Activated T-cell treated with anti-CD3 and anti-CD28 coated beads, Interleukin-2, amount 50 U/mL, for 24 hours (primary cell): ENCODE data around the gene APOC4.

Source experiments
- DNase-seq: peaks from one replicate; pipeline ENCODE4 v3.0.0-alpha.2; 2020
- H3K27ac Mint-ChIP-seq: 2 replicates; pipeline ENCODE4 v1.8.0; 2020; ENCODE audit warnings: mild to moderate bottlenecking, mixed read lengths
- H3K27me3 Mint-ChIP-seq: 2 replicates; pipeline ENCODE4 v1.8.0; 2020; ENCODE audit warnings: mixed read lengths
- H3K36me3 Mint-ChIP-seq: 2 replicates; pipeline ENCODE4 v1.8.0; 2020; ENCODE audit warnings: low read depth, mixed read lengths
- H3K4me1 Mint-ChIP-seq: 2 replicates; pipeline ENCODE4 v1.8.0; 2020; ENCODE audit warnings: low read depth, mixed read lengths
- H3K4me3 Mint-ChIP-seq: 2 replicates; pipeline ENCODE4 v1.8.0; 2020; ENCODE audit warnings: mild to moderate bottlenecking, moderate library complexity, mixed read lengths
- H3K9me3 Mint-ChIP-seq: 2 replicates; pipeline ENCODE4 v1.8.0; 2020; ENCODE audit warnings: mixed read lengths

APOC4 gene

DNA sequence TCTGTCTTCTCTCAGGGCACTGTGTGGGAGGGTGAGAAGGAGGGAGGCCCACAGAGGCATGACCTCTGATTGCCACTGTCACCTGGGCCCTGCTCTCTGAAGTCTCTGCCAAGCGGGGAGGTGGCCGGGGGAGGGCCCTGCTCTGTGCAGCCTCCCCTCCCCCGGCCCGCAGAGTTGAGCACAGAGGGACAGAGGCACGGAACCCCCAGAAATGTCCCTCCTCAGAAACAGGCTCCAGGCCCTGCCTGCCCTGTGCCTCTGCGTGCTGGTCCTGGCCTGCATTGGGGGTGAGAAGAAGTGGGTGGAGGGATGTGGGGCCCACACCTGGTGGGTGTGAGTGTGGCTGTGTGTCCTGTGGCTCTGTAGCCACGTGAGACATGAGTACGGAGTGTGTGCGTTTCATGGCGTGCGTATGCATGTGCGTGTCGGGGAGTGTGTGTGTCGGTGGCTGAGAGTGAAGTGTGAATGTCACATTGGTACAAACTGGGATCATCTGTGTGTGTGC lies at the start of gene APOC4:
Gene APOC4, plus strand, starts transcription at position 171 of the 505 bp plus-strand sequence. Its CDS starts 41 bp downstream, at position 212.
- no peak for DNase-seq
- Mint-ChIP-seq H3K27ac (no peak within 1 kb of the TSS), H3K4me3 (no peak within 1 kb of the TSS), H3K4me1 (no peaks in the 10 kb centered on the region), H3K27me3 (no peaks in the 10 kb centered on the region), H3K9me3 (no peaks in the 10 kb centered on the region), H3K36me3 (no peaks in the 10 kb centered on the region)

GRCh38 chr19:44892932-44893331 lies 49.1 kb upstream of the APOC4 start:
- Mint-ChIP-seq H3K4me1 (peaks cover 41% of the 10 kb centered on the region), H3K4me3 (peak overlapping the region; percentile 96), H3K27ac (peak overlapping the region; percentile 96), H3K9me3 (peaks cover 5% of the 10 kb centered on the region), H3K36me3 (peaks cover 65% of the 10 kb centered on the region), H3K27me3 (no peaks in the 10 kb centered on the region)
- no peak for DNase-seq

- no peak for DNase-seq
- H3K27me3 Mint-ChIP-seq = no peaks in the 10 kb centered on the region
- peak overlapping the region; percentile 96 for H3K27ac Mint-ChIP-seq
- H3K4me1 Mint-ChIP-seq = peaks cover 41% of the 10 kb centered on the region
- peaks cover 5% of the 10 kb centered on the region for H3K9me3 Mint-ChIP-seq
- peak overlapping the region; percentile 96 for H3K4me3 Mint-ChIP-seq
- peaks cover 70% of the 10 kb centered on the region for H3K36me3 Mint-ChIP-seq
Observed at GRCh38 chr19:44893332-44894051, 48.5 kb upstream of the APOC4 start.

DNA sequence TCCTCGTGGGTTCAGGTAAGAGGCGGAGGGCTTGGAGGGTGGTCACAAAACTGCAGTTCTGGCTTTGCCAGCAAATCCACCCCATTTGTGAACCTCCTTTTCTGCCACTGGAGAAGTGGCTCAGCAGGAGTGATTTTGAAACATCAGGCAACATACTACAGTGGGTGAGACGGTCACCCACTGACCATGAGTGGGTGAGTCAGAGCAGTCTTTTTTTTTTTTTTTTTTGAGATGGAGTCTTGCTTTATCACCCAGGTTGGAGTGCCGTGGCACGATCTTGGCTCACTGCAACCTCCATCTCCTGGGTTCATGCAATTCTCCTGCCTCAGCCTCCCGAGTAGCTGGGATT lies 48.0 kb upstream of the APOC4 start:
- peak overlapping the region; percentile 37 for H3K27ac Mint-ChIP-seq
- H3K36me3 Mint-ChIP-seq = peaks cover 70% of the 10 kb centered on the region
- H3K27me3 Mint-ChIP-seq = no peaks in the 10 kb centered on the region
- peaks cover 5% of the 10 kb centered on the region for H3K9me3 Mint-ChIP-seq
- peaks cover 40% of the 10 kb centered on the region for H3K4me1 Mint-ChIP-seq
- no peak for DNase-seq
- H3K4me3 Mint-ChIP-seq = no peak overlapping the region

DNA sequence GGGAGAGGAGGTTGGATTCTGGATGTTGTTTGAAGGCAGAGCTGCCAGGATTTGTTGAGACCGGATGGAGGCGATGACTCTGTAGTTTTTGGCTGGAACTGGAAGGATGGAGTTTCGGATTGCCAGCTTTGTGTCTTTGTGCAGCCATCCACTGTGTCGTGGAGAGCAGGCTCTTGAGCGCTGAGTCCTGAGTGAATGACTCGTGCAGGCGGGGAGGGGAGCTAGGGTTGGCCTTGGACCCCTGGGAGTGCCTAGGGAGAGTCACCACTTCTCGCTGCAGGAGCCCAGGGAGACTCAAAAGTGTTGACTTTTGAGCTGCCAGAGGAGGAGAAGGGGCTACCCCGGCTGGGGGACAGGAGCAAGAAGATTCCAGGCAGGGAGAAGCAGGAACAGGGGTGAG lies 47.1 kb upstream of the APOC4 start:
- H3K36me3 Mint-ChIP-seq = peaks cover 80% of the 10 kb centered on the region

GRCh38 chr19:44897835-44898234 lies 44.2 kb upstream of the APOC4 start:
- peaks cover 91% of the 10 kb centered on the region for H3K36me3 Mint-ChIP-seq
- H3K9me3 Mint-ChIP-seq = no peaks in the 10 kb centered on the region
- peaks cover 20% of the 10 kb centered on the region for H3K4me1 Mint-ChIP-seq
- no peaks in the 10 kb centered on the region for H3K27me3 Mint-ChIP-seq
- H3K4me3 Mint-ChIP-seq = no peak overlapping the region
- H3K27ac Mint-ChIP-seq = no peak overlapping the region
- no peak for DNase-seq

More for the DNA sequence above, 47.1 kb upstream of the APOC4 start:
- DNase-seq = no peak
- peaks cover 3% of the 10 kb centered on the region for H3K9me3 Mint-ChIP-seq
- H3K27me3 Mint-ChIP-seq = no peaks in the 10 kb centered on the region
- H3K4me1 Mint-ChIP-seq = peaks cover 34% of the 10 kb centered on the region
- H3K4me3 Mint-ChIP-seq = no peak overlapping the region
- H3K27ac Mint-ChIP-seq = peak overlapping the region; percentile 28

DNA sequence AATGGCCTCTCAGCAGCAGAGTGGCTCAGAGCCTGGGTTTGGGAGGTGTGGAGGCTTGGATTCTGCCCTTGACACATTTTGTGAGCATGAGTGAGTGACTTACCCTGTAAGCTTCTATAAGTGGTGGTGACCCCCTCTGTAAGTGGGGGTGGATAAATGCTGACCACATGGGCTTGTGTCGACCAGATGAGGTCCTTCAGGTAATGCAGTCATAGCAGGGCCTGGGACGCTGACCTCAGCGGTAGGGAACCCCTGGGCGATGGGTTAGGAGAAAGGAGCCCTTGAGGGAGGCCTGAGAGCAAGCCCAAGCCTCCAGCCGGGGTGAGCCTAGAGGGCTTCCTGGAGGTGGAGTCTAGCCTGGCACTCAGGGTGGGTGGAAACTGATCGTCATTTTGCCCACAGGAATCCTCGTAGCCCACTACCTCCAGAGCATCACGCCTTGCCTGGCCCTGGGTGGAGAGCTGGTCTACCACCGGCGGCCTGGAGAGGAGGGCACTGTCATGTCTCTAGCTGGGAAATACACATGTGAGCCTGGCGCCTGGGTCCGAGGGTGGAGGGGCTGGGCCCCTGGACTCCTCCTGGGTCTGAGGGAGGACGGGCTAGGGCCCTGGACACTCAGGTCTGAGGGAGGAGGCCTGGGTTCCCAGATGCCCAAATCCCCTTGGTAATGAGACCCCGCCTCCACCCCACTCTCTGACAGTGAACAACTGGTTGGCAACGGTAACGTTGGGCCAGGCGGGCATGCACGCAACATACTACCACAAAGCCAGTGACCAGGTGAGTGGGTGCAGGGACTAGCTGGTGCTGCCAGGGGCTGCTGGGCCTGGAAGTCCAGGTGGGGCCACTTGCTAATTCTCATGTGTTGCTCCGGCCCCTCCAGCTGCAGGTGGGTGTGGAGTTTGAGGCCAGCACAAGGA lies 41.5 kb upstream of the APOC4 start:
- DNase-seq = no peak
- H3K9me3 Mint-ChIP-seq = no peaks in the 10 kb centered on the region
- H3K4me3 Mint-ChIP-seq = no peak overlapping the region
- H3K4me1 Mint-ChIP-seq = peaks cover 10% of the 10 kb centered on the region
- H3K27ac Mint-ChIP-seq = no peak overlapping the region
- peaks cover 79% of the 10 kb centered on the region for H3K36me3 Mint-ChIP-seq
- H3K27me3 Mint-ChIP-seq = peaks cover 5% of the 10 kb centered on the region

DNA sequence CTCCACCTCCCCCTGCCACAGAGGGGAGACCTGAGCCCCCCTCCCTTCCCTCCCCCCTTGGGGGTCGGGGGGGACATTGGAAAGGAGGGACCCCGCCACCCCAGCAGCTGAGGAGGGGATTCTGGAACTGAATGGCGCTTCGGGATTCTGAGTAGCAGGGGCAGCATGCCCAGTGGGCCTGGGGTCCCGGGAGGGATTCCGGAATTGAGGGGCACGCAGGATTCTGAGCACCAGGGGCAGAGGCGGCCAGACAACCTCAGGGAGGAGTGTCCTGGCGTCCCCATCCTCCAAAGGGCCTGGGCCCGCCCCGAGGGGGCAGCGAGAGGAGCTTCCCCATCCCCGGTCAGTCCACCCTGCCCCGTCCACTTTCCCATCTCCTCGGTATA lies 38.8 kb upstream of the APOC4 start:
- H3K9me3 Mint-ChIP-seq = no peaks in the 10 kb centered on the region
- peaks cover 53% of the 10 kb centered on the region for H3K36me3 Mint-ChIP-seq
- H3K4me3 Mint-ChIP-seq = no peak overlapping the region
- peaks cover 15% of the 10 kb centered on the region for H3K4me1 Mint-ChIP-seq
- no peak for DNase-seq
- H3K27me3 Mint-ChIP-seq = peaks cover 25% of the 10 kb centered on the region
- H3K27ac Mint-ChIP-seq = peak overlapping the region; percentile 33

DNA sequence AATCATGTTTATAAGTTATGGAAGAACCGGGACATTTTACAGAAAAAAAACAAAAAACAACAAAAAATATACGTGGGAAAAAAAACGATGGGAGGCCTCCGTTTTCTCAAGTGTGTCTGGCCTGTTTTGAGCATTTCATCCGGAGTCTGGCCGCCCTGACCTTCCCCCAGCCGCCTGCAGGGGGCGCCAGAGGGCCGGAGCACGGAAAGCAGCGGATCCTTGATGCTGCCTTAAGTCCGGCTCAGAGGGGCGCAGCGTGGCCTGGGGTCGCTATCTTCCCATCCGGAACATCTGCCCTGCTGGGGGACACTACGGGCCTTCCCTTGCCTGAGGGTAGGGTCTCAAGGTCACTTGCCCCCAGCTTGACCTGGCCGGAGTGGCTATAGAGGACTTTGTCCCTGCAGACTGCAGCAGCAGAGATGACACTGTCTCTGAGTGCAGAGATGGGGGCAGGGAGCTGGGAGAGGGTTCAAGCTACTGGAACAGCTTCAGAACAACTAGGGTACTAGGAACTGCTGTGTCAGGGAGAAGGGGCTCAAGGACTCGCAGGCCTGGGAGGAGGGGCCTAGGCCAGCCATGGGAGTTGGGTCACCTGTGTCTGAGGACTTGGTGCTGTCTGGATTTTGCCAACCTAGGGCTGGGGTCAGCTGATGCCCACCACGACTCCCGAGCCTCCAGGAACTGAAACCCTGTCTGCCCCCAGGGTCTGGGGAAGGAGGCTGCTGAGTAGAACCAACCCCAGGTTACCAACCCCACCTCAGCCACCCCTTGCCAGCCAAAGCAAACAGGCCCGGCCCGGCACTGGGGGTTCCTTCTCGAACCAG lies 38.2 kb upstream of the APOC4 start:
- Mint-ChIP-seq H3K4me3 (no peak overlapping the region), H3K9me3 (no peaks in the 10 kb centered on the region), H3K27ac (peak overlapping the region; percentile 33), H3K4me1 (peaks cover 15% of the 10 kb centered on the region), H3K36me3 (peaks cover 52% of the 10 kb centered on the region), H3K27me3 (peaks cover 25% of the 10 kb centered on the region)
- peak; percentile 87 for DNase-seq

DNA sequence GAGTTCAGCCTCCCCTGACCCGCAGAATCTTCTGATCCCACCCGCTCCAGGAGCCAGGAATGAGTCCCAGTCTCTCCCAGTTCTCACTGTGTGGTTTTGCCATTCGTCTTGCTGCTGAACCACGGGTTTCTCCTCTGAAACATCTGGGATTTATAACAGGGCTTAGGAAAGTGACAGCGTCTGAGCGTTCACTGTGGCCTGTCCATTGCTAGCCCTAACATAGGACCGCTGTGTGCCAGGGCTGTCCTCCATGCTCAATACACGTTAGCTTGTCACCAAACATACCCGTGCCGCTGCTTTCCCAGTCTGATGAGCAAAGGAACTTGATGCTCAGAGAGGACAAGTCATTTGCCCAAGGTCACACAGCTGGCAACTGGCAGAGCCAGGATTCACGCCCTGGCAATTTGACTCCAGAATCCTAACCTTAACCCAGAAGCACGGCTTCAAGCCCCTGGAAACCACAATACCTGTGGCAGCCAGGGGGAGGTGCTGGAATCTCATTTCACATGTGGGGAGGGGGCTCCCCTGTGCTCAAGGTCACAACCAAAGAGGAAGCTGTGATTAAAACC lies 37.5 kb upstream of the APOC4 start:
- Mint-ChIP-seq H3K4me1 (peaks cover 15% of the 10 kb centered on the region), H3K27me3 (peaks cover 25% of the 10 kb centered on the region), H3K36me3 (peaks cover 46% of the 10 kb centered on the region), H3K4me3 (no peak overlapping the region), H3K9me3 (no peaks in the 10 kb centered on the region), H3K27ac (no peak overlapping the region)
- DNase-seq = peak; percentile 54

GRCh38 chr19:44905437-44906160 lies 36.4 kb upstream of the APOC4 start, which contains the start of gene APOE:
TSS of gene APOE (plus strand) at chr19:44905796. CDS start at chr19:44906625, 829 bp downstream.
- Mint-ChIP-seq H3K36me3 (peaks cover 35% of the 10 kb centered on the region), H3K4me3 (no peak within 1 kb of the TSS), H3K27me3 (peaks cover 25% of the 10 kb centered on the region), H3K27ac (no peak within 1 kb of the TSS), H3K9me3 (no peaks in the 10 kb centered on the region), H3K4me1 (peaks cover 15% of the 10 kb centered on the region)
- DNase-seq = no peak

DNA sequence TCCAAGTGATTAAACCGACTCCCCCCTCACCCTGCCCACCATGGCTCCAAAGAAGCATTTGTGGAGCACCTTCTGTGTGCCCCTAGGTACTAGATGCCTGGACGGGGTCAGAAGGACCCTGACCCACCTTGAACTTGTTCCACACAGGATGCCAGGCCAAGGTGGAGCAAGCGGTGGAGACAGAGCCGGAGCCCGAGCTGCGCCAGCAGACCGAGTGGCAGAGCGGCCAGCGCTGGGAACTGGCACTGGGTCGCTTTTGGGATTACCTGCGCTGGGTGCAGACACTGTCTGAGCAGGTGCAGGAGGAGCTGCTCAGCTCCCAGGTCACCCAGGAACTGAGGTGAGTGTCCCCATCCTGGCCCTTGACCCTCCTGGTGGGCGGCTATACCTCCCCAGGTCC lies 34.4 kb upstream of the APOC4 start:
- no peak for DNase-seq
- Mint-ChIP-seq H3K9me3 (no peaks in the 10 kb centered on the region), H3K27me3 (peaks cover 38% of the 10 kb centered on the region), H3K4me1 (peaks cover 14% of the 10 kb centered on the region), H3K27ac (no peak overlapping the region), H3K36me3 (peaks cover 16% of the 10 kb centered on the region), H3K4me3 (no peak overlapping the region)

DNA sequence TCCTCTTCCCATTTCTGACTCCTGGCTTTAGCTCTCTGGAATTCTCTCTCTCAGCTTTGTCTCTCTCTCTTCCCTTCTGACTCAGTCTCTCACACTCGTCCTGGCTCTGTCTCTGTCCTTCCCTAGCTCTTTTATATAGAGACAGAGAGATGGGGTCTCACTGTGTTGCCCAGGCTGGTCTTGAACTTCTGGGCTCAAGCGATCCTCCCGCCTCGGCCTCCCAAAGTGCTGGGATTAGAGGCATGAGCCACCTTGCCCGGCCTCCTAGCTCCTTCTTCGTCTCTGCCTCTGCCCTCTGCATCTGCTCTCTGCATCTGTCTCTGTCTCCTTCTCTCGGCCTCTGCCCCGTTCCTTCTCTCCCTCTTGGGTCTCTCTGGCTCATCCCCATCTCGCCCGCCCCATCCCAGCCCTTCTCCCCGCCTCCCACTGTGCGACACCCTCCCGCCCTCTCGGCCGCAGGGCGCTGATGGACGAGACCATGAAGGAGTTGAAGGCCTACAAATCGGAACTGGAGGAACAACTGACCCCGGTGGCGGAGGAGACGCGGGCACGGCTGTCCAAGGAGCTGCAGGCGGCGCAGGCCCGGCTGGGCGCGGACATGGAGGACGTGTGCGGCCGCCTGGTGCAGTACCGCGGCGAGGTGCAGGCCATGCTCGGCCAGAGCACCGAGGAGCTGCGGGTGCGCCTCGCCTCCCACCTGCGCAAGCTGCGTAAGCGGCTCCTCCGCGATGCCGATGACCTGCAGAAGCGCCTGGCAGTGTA lies 33.8 kb upstream of the APOC4 start:
- no peak for DNase-seq
- Mint-ChIP-seq H3K27ac (no peak overlapping the region), H3K4me1 (peaks cover 13% of the 10 kb centered on the region), H3K27me3 (peaks cover 44% of the 10 kb centered on the region), H3K4me3 (no peak overlapping the region), H3K36me3 (peaks cover 10% of the 10 kb centered on the region), H3K9me3 (no peaks in the 10 kb centered on the region)
